DOHH2 (cell line): ENCODE results near the gene ITGAE.

Source experiments
- H3F3A ChIP-seq: fragments of 200-600 bp; sonication (generic), shearing (Covaris generic); 2 replicates; pipeline ENCODE4 v1.6.0; 2016; ENCODE audit warnings: antibody characterized with exemption, mild to moderate bottlenecking; ENCODE audit not compliant: control insufficient read depth, insufficient read depth
- H3K27ac ChIP-seq: fragments of 200-600 bp; sonication (generic); 2 replicates; pipeline ENCODE4 v1.5.1; 2014; ENCODE audit warnings: low read depth, mild to moderate bottlenecking, low read length, moderate library complexity
- H3K27me3 ChIP-seq: fragments of 200-600 bp; sonication (generic); 2 replicates; pipeline ENCODE4 v1.6.1; 2014; ENCODE audit warnings: mild to moderate bottlenecking, low read length, mixed read lengths; ENCODE audit not compliant: control insufficient read depth
- H3K36me3 ChIP-seq: fragments of 200-600 bp; sonication (generic); 2 replicates; pipeline ENCODE4 v1.6.1; 2014; ENCODE audit warnings: mild to moderate bottlenecking, low read length, moderate library complexity, mixed read lengths; ENCODE audit not compliant: control insufficient read depth
- H3K4me1 ChIP-seq: fragments of 200-600 bp; sonication (generic); 2 replicates; pipeline ENCODE4 v1.6.1; 2014; ENCODE audit warnings: mild to moderate bottlenecking, low read length, mixed read lengths; ENCODE audit not compliant: control insufficient read depth
- H3K4me2 ChIP-seq: fragments of 200-600 bp; sonication (generic); 2 replicates; pipeline ENCODE4 v1.6.0; 2014; ENCODE audit warnings: mild to moderate bottlenecking, low read length, moderate library complexity
- H3K4me3 ChIP-seq: fragments of 200-600 bp; sonication (generic); 2 replicates; pipeline ENCODE4 v1.5.1; 2014; ENCODE audit warnings: mild to moderate bottlenecking, low read length, mixed read lengths
- H3K79me2 ChIP-seq: fragments of 200-600 bp; sonication (generic); 2 replicates; pipeline ENCODE4 v1.6.1; 2014; ENCODE audit warnings: mild to moderate bottlenecking, low read length, mixed read lengths; ENCODE audit not compliant: control insufficient read depth
- H3K9me2 ChIP-seq: fragments of 200-600 bp; sonication (generic); replicated peaks from 2 replicates; pipeline ENCODE4 v1.6.1; 2014; ENCODE audit warnings: mild to moderate bottlenecking, low read length, mixed read lengths; ENCODE audit not compliant: control insufficient read depth
- H3K9me3 ChIP-seq: fragments of 200-600 bp; sonication (generic); 2 replicates; pipeline ENCODE4 v1.6.1; 2014; ENCODE audit warnings: antibody characterized with exemption, low read length, mixed read lengths; ENCODE audit not compliant: control insufficient read depth, insufficient read depth
- H4K20me1 ChIP-seq: fragments of 200-600 bp; sonication (generic); 2 replicates; pipeline ENCODE4 v1.6.0; 2014; ENCODE audit warnings: low read depth, mild to moderate bottlenecking, antibody characterized with exemption, low read length, moderate library complexity; ENCODE audit not compliant: control insufficient read depth, insufficient read depth
- EZH2phosphoT487 ChIP-seq: fragments of 200-600 bp; sonication (generic); IDR thresholded peaks from 2 replicates; pipeline ENCODE4 v1.6.1; 2017; ENCODE audit warnings: borderline replicate concordance, mild to moderate bottlenecking, antibody characterized with exemption, low read length, moderate library complexity, mixed read lengths
- TF ChIP-seq, protein P1 (sequence below): fragments of 200-600 bp; sonication (generic); IDR thresholded peaks from one replicate; pipeline ENCODE4 v1.5.1; 2014; ENCODE audit warnings: antibody characterized with exemption, mild to moderate bottlenecking, low read depth, low read length; ENCODE audit not compliant: poor library complexity, severe bottlenecking

ITGAE gene

DNA sequence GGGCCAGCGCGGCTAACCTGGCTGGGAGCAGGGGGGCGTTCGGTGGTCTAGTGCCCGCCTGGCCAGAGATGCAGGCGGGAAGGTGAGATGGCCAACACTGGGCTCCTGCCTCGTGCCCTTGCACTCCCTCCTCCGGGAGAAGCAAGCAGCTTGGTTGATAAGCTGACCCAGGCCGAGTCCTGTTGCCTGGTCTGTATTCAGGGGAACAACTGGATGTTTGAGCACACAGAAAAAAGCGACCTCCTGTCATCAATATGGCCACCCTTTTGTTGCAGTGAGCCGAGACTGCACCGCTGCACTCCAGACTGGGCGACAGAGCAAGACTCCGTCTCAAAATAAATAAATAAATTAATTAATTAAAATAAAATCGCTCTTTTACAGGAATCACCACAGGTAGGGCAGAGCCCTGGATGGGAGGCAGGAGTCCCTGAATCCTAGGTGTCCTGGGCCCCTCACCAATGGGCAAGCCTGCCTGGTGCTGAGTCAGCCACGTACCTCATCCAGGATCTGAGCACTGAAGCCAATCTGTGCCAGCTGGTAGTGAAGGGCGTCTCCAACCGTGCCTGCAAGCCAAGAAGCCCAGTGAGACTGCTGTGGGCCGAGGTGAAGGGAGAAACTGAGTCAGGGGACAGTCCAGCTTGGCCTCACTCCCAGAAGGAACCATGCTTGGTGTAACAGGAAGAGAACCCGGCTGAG, 45.5 kb downstream of the ITGAE start:
- Histone ChIP-seq H3K9me2 (no peaks in the 10 kb centered on the region), H3K27me3 (no peaks in the 10 kb centered on the region), H3K4me1 (peaks cover 26% of the 10 kb centered on the region), H4K20me1 (no peaks in the 10 kb centered on the region), H3K27ac (no peak overlapping the region), H3F3A (peaks cover 3% of the 10 kb centered on the region; the same call in 1 of the 2 replicates), H3K9me3 (no peaks in the 10 kb centered on the region), H3K4me3 (peak overlapping the region; percentile 47), H3K4me2 (peak overlapping the region; percentile 52), H3K36me3 (no peaks in the 10 kb centered on the region), H3K79me2 (no peaks in the 10 kb centered on the region)
- TF ChIP-seq EZH2phosphoT487: no peak
- TF ChIP-seq, protein P1, sequence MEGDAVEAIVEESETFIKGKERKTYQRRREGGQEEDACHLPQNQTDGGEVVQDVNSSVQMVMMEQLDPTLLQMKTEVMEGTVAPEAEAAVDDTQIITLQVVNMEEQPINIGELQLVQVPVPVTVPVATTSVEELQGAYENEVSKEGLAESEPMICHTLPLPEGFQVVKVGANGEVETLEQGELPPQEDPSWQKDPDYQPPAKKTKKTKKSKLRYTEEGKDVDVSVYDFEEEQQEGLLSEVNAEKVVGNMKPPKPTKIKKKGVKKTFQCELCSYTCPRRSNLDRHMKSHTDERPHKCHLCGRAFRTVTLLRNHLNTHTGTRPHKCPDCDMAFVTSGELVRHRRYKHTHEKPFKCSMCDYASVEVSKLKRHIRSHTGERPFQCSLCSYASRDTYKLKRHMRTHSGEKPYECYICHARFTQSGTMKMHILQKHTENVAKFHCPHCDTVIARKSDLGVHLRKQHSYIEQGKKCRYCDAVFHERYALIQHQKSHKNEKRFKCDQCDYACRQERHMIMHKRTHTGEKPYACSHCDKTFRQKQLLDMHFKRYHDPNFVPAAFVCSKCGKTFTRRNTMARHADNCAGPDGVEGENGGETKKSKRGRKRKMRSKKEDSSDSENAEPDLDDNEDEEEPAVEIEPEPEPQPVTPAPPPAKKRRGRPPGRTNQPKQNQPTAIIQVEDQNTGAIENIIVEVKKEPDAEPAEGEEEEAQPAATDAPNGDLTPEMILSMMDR: no peak

DNA sequence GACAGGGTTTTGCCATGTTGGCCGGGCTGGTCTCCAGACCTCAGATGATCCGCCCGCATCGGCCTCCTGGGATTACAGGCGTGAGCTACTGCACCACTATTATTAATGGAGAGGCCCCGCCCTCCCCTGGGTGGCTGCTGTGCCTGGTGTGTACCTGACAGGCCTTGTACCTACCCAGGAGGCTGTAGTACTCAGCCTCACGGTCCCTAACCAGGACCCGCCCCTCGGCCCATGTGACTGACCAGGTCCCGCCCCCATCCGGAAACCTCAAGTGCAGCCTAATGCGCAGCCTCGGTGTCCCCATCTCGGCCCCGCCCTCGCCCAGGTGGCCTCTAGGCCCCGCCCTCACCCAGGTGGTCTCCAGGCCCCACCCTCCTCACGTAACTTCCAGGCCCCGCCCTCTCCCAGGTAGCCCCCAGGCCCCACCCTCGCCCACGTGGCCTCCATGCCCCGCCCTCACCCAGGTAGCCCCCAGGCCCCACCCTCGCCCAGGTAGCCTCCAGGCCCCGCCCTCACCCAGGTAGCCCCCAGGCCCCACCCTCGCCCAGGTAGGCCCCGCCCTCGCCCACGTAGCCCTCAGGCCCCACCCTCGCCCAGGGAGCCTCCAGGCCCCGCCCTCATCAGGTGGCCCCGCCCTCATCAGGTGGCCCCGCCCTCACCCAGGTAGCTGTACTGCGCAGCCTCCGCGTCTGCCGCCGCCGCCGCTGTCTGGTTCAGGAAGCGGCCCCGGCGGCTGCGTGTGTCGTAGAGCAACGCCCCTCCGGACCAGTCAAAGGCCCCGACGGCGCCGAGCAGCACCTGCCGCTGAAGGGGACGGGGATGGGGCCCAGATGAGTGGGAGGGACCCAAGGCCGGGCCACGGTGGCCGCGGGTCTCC, 46.3 kb downstream of the ITGAE start:
- no peaks in the 10 kb centered on the region for H3K9me3 ChIP-seq
- no peaks in the 10 kb centered on the region for H3K27me3 ChIP-seq
- H3K36me3 ChIP-seq: no peaks in the 10 kb centered on the region
- H4K20me1 ChIP-seq: no peaks in the 10 kb centered on the region
- H3K4me2 ChIP-seq: peak overlapping the region; percentile 52
- TF ChIP-seq, protein P1: no peak
- TF ChIP-seq EZH2phosphoT487: no peak
- H3K4me3 ChIP-seq: peak overlapping the region; percentile 47
- no peaks in the 10 kb centered on the region for H3K79me2 ChIP-seq
- H3K27ac ChIP-seq: no peak overlapping the region
- peaks cover 29% of the 10 kb centered on the region for H3K4me1 ChIP-seq
- peaks cover 3% of the 10 kb centered on the region; the same call in 1 of the 2 replicates for H3F3A ChIP-seq
- H3K9me2 ChIP-seq: no peaks in the 10 kb centered on the region

DNA sequence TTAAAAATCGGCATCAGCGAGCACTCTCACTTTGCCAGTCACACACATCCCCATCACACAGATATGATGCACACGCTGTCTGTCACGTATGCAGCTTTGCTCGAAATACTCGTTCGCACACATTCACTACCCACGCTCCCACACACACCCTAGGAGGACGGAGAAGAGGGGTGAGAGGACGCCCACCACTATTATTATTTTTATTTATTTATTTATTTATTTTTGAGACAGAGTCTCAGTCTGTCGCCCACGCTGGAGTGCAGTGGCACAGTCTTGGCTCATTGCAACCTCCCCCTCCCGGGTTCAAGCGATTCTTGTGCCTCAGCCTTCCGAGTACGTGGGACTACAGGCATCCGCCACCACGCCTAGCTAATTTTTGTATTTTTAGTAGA, 46.9 kb downstream of the ITGAE start:
- Histone ChIP-seq H3K27me3 (no peaks in the 10 kb centered on the region), H3K4me3 (no peak overlapping the region), H4K20me1 (no peaks in the 10 kb centered on the region), H3F3A (peaks cover 3% of the 10 kb centered on the region; the same call in 1 of the 2 replicates), H3K9me2 (no peaks in the 10 kb centered on the region), H3K79me2 (no peaks in the 10 kb centered on the region), H3K36me3 (no peaks in the 10 kb centered on the region), H3K4me1 (peaks cover 24% of the 10 kb centered on the region), H3K9me3 (no peaks in the 10 kb centered on the region), H3K4me2 (no peak overlapping the region), H3K27ac (no peak overlapping the region)
- TF ChIP-seq, protein P1: no peak
- TF ChIP-seq EZH2phosphoT487: no peak
